ENCODE measurements around the gene TRIM52. TPM values are rescaled to one million over a fixed set of nuclear protein-coding genes. Genes with fewer than 3 reads are reported as not detected.
A peak's percentile ranks its signal among the peaks of the same experiment; 100 is the strongest.

Gene TRIM52
- total and polyA plus RNA-seq, 2 of the 13 experiments (the other 11 are each of a cell fraction or from before 2014, with no cell fraction given), result 7.2 to 11.6 TPM

- no peak for TF ChIP-seq ZNF343 (CRISPR knock-in tag; IDR thresholded peaks at IDR 0.05)
- peak; percentile 98 for TF ChIP-seq HINFP (CRISPR knock-in tag; IDR thresholded peaks at IDR 0.05; ENCODE audit: low read depth)
- TF ChIP-seq U2AF2 (IDR thresholded peaks at IDR 0.05; ENCODE audit: low read depth, low read length), result no peak
- peak; percentile 69 for TF ChIP-seq PPARG (CRISPR knock-in tag; conservative IDR thresholded peaks at IDR 0.05)
- no peak for TF ChIP-seq ZNF776 (CRISPR knock-in tag; IDR thresholded peaks at IDR 0.05)
- TF ChIP-seq BRD4 (CRISPR knock-in tag; IDR thresholded peaks at IDR 0.05), result no peak
- no peak for TF ChIP-seq HOXA5 (CRISPR knock-in tag; IDR thresholded peaks at IDR 0.05)
- TF ChIP-seq ARNT (IDR thresholded peaks at IDR 0.05), result no peak
- TF ChIP-seq TIGD3 (CRISPR knock-in tag; IDR thresholded peaks at IDR 0.05; ENCODE audit: borderline replicate concordance), result no peak
- TF ChIP-seq CTCF (CRISPR knock-in tag; IDR thresholded peaks at IDR 0.05), result peak; percentile 49
- TF ChIP-seq ZNF543 (CRISPR knock-in tag; IDR thresholded peaks at IDR 0.05), result peak; percentile 27; the same call in 1 of the 2 replicates
- no peak for TF ChIP-seq USF2 (IDR thresholded peaks at IDR 0.05; ENCODE audit: low read depth, low read length)
- no peak for TF ChIP-seq USF2 (CRISPR knock-in tag; IDR thresholded peaks at IDR 0.05; ENCODE audit: borderline replicate concordance)
- no peak for TF ChIP-seq ZC3H4 (CRISPR knock-in tag; IDR thresholded peaks at IDR 0.05; ENCODE audit: borderline replicate concordance)
- no peak for TF ChIP-seq ZNF780A (CRISPR knock-in tag; IDR thresholded peaks at IDR 0.05)
- TF ChIP-seq NFAT5 (CRISPR knock-in tag; IDR thresholded peaks at IDR 0.05), result 0 out of 2 replicates have a peak, but pooled peaks have one; percentile 64
- TF ChIP-seq ZNF468 (CRISPR knock-in tag; IDR thresholded peaks at IDR 0.05), result no peak
- TF ChIP-seq ERF (CRISPR knock-in tag; IDR thresholded peaks at IDR 0.05), result peak; percentile 82
- 0 out of 2 replicates have a peak, but pooled peaks have one; percentile 24 for TF ChIP-seq RARG (CRISPR knock-in tag; IDR thresholded peaks at IDR 0.05; ENCODE audit: low read depth)
These were observed at the start of gene TRIM52 (continued) for GRCh38 chr5:181260720-181261319.

All from HepG2 (cell line).